Measurements from ENCODE around the gene ERMN. TPM values are rescaled to one million over a fixed set of nuclear protein-coding genes. Genes with fewer than 3 reads are reported as not detected.

ERMN gene
- total RNA-seq, 1 donor, result not detected

DNA sequence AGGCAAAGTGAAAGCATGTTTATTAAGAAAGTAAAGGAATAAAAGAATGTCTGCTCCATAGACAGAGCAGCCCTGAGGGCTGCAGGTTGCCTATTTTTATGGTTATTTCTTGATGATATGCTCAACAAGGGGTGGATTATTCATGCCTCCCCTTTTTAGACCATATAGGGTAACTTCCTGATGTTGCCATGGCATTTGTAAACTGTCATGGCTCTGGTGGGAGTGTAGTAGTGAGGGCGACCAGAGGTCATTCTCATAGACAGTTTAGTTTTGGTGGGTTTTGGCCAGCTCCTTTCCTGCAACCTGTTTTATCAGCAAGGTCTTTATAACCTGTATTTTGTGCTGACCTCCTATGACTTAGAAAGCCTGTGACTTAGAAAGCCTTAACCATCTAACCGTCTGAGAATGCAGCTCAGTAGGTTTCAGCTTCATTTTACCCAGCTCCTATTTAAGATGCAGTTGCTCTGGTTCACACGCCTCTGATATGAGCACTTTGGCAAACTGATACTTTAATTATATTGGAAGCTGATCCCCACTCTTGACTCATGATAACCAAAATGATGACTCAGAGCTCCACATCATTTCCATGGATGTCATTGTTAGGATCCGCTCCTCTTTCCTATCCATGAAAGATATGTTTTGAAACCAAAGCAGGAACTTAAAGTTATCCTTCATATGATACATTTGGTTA lies 14.5 kb upstream of the ERMN start:
- no peak for DNase-seq (ENCODE audit: low read depth)
- TF ChIP-seq, protein P1, sequence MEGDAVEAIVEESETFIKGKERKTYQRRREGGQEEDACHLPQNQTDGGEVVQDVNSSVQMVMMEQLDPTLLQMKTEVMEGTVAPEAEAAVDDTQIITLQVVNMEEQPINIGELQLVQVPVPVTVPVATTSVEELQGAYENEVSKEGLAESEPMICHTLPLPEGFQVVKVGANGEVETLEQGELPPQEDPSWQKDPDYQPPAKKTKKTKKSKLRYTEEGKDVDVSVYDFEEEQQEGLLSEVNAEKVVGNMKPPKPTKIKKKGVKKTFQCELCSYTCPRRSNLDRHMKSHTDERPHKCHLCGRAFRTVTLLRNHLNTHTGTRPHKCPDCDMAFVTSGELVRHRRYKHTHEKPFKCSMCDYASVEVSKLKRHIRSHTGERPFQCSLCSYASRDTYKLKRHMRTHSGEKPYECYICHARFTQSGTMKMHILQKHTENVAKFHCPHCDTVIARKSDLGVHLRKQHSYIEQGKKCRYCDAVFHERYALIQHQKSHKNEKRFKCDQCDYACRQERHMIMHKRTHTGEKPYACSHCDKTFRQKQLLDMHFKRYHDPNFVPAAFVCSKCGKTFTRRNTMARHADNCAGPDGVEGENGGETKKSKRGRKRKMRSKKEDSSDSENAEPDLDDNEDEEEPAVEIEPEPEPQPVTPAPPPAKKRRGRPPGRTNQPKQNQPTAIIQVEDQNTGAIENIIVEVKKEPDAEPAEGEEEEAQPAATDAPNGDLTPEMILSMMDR (IDR thresholded peaks at IDR 0.05; ENCODE audit: insufficient read depth, low read depth, low read length), result no peak
- no peak overlapping the region for H3K4me3 ChIP-seq (ENCODE audit: low read depth, low read length)

GRCh38 chr2:157337978-157338377 lies 12.4 kb upstream of the ERMN start:
- TF ChIP-seq, protein P1 (IDR thresholded peaks at IDR 0.05; ENCODE audit: insufficient read depth, low read depth, low read length), result no peak
- H3K4me3 ChIP-seq (ENCODE audit: low read depth, low read length), result no peak overlapping the region
- no peak for DNase-seq (ENCODE audit: low read depth)

DNA sequence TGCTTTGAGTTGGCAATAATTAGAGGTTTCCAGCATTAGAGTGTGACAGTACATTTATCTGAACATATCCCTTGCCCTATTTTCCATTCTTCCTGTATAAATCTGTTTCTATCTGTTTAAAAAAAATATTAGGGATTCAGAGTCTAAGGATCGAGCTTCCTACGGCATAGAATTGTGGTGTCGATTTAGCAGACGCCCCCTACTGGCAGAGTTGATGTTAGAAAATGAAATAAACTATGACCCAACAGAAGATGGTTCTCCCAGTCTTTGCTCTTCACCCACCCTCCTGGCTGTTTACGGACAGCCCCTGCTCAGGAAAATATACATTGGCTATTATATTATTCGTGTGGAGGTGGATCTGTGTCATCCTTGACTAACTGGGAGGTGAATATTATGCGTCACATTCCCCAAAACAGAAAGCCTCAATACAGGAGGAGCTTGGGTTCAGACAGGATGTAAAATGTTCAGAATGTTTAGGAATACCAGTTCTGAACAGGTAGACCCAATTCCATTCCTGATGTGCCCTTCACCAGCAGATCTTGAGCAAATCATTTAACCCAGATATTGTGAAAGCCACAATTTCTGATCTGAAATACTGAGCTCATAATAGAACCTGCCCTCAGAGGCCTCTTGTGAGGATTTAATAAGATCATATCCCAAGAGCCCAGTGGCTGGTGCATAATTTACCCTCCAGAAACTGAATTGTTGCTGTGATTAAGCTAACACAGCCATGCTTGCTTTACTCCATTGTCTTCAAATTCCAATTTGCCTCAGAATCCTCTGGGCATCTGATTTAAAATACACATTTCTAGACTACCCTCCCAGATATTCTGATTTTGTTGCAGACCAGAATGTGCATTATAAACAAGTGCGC lies 10.8 kb upstream of the ERMN start:
- TF ChIP-seq, protein P1 (IDR thresholded peaks at IDR 0.05; ENCODE audit: insufficient read depth, low read depth, low read length), result peak; percentile 71
- DNase-seq (ENCODE audit: low read depth), result peak; percentile 39

GRCh38 chr2:157334797-157335196 lies 9.2 kb upstream of the ERMN start:
- TF ChIP-seq, protein P1 (IDR thresholded peaks at IDR 0.05; ENCODE audit: insufficient read depth, low read depth, low read length), result no peak
- DNase-seq (ENCODE audit: low read depth), result no peak

More for the DNA sequence above, 10.8 kb upstream of the ERMN start:
- H3K4me3 ChIP-seq (ENCODE audit: low read depth, low read length), result no peak overlapping the region

GRCh38 chr2:157334335-157334734 lies 8.7 kb upstream of the ERMN start:
- no peak overlapping the region for H3K4me3 ChIP-seq (ENCODE audit: low read depth, low read length)
- TF ChIP-seq, protein P1 (IDR thresholded peaks at IDR 0.05; ENCODE audit: insufficient read depth, low read depth, low read length), result no peak
- DNase-seq (ENCODE audit: low read depth), result no peak

More at GRCh38 chr2:157334797-157335196, 9.2 kb upstream of the ERMN start:
- no peak overlapping the region for H3K4me3 ChIP-seq (ENCODE audit: low read depth, low read length)

DNA sequence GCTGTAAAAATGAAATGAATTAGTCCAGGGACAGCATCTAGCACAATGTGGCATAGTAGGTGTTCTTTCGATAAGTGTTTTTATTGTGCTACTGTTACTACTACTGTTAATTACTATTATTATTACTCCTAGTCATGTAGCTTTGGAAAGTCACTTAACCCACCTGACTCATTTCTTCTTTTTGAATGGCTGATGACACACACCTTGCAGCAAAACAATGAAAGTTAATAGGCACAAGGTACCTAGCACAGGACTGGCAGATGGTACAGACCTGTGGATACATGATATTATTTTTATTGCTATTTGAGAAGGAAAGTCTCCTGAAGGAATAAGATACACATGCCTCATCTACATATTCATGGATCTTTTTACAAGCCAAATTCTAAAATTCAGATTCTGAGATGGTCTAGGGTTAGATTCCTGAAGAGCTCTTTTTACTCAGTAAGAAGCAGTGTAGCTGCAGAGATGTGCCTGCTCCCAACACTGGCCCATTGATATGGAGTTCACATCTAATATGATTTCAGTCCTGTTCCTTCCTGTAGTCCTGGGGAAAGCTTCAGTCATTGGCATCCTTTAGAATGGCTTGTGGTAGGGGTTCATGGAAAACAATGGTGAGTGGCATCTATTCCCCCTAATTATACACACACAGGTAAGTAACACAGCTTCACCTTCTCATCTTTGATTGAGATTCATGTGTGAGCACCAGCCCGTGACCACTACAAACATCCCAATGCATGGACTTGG lies 7.9 kb upstream of the ERMN start:
- TF ChIP-seq, protein P1 (IDR thresholded peaks at IDR 0.05; ENCODE audit: insufficient read depth, low read depth, low read length), result no peak
- no peak for DNase-seq (ENCODE audit: low read depth)
- H3K4me3 ChIP-seq (ENCODE audit: low read depth, low read length), result no peak overlapping the region
